ENCODE data around the gene MEMO1.
"Not testable (repeated sequence)": the region's sequence is repeated elsewhere in the genome, so short reads cannot be mapped to it uniquely, and the experiment has no call there.

DNA sequence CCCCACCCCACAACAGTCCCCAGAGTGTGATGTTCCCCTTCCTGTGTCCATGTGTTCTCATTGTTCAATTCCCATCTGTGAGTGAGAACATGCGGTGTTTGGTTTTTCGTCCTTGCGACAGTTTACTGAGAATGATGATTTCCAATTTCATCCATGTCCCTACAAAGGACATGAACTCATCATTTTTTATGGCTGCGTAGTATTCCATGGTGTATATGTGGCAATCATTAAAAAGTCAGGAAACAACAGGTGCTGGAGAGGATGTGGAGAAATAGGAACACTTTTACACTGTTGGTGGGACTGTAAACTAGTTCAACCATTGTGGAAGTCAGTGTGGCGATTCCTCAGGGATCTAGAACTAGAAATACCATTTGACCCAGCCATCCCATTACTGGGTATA lies 168.7 kb downstream of the MEMO1 start:
- TF ChIP-seq, protein P1, sequence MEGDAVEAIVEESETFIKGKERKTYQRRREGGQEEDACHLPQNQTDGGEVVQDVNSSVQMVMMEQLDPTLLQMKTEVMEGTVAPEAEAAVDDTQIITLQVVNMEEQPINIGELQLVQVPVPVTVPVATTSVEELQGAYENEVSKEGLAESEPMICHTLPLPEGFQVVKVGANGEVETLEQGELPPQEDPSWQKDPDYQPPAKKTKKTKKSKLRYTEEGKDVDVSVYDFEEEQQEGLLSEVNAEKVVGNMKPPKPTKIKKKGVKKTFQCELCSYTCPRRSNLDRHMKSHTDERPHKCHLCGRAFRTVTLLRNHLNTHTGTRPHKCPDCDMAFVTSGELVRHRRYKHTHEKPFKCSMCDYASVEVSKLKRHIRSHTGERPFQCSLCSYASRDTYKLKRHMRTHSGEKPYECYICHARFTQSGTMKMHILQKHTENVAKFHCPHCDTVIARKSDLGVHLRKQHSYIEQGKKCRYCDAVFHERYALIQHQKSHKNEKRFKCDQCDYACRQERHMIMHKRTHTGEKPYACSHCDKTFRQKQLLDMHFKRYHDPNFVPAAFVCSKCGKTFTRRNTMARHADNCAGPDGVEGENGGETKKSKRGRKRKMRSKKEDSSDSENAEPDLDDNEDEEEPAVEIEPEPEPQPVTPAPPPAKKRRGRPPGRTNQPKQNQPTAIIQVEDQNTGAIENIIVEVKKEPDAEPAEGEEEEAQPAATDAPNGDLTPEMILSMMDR (IDR thresholded peaks at IDR 0.05; ENCODE audit: low read depth, low read length, missing input control) = not testable (repeated sequence)
- TF ChIP-seq, protein P2, sequence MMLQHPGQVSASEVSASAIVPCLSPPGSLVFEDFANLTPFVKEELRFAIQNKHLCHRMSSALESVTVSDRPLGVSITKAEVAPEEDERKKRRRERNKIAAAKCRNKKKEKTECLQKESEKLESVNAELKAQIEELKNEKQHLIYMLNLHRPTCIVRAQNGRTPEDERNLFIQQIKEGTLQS (IDR thresholded peaks at IDR 0.05) = not testable (repeated sequence)
- TF ChIP-seq, protein P3, sequence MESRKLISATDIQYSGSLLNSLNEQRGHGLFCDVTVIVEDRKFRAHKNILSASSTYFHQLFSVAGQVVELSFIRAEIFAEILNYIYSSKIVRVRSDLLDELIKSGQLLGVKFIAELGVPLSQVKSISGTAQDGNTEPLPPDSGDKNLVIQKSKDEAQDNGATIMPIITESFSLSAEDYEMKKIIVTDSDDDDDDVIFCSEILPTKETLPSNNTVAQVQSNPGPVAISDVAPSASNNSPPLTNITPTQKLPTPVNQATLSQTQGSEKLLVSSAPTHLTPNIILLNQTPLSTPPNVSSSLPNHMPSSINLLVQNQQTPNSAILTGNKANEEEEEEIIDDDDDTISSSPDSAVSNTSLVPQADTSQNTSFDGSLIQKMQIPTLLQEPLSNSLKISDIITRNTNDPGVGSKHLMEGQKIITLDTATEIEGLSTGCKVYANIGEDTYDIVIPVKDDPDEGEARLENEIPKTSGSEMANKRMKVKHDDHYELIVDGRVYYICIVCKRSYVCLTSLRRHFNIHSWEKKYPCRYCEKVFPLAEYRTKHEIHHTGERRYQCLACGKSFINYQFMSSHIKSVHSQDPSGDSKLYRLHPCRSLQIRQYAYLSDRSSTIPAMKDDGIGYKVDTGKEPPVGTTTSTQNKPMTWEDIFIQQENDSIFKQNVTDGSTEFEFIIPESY (IDR thresholded peaks at IDR 0.05) = not testable (repeated sequence)
- not testable (repeated sequence) for TF ChIP-seq EGR1 (IDR thresholded peaks at IDR 0.05; ENCODE audit: low read depth in 2 of 2); RAD21 (IDR thresholded peaks at IDR 0.05); TAF1 (conservative IDR thresholded peaks at IDR 0.05); RXRA (IDR thresholded peaks at IDR 0.05); HNF4A (conservative IDR thresholded peaks at IDR 0.05); SP1 (IDR thresholded peaks at IDR 0.05); JUND (IDR thresholded peaks at IDR 0.05); YY1 (IDR thresholded peaks at IDR 0.05); GABPA (IDR thresholded peaks at IDR 0.05 in 1 of 2, conservative IDR thresholded peaks at IDR 0.05 in 1 of 2)
- TF ChIP-seq, protein P4, sequence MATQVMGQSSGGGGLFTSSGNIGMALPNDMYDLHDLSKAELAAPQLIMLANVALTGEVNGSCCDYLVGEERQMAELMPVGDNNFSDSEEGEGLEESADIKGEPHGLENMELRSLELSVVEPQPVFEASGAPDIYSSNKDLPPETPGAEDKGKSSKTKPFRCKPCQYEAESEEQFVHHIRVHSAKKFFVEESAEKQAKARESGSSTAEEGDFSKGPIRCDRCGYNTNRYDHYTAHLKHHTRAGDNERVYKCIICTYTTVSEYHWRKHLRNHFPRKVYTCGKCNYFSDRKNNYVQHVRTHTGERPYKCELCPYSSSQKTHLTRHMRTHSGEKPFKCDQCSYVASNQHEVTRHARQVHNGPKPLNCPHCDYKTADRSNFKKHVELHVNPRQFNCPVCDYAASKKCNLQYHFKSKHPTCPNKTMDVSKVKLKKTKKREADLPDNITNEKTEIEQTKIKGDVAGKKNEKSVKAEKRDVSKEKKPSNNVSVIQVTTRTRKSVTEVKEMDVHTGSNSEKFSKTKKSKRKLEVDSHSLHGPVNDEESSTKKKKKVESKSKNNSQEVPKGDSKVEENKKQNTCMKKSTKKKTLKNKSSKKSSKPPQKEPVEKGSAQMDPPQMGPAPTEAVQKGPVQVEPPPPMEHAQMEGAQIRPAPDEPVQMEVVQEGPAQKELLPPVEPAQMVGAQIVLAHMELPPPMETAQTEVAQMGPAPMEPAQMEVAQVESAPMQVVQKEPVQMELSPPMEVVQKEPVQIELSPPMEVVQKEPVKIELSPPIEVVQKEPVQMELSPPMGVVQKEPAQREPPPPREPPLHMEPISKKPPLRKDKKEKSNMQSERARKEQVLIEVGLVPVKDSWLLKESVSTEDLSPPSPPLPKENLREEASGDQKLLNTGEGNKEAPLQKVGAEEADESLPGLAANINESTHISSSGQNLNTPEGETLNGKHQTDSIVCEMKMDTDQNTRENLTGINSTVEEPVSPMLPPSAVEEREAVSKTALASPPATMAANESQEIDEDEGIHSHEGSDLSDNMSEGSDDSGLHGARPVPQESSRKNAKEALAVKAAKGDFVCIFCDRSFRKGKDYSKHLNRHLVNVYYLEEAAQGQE (IDR thresholded peaks at IDR 0.05) = not testable (repeated sequence)
- TF ChIP-seq, protein P5, sequence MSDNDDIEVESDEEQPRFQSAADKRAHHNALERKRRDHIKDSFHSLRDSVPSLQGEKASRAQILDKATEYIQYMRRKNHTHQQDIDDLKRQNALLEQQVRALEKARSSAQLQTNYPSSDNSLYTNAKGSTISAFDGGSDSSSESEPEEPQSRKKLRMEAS (IDR thresholded peaks at IDR 0.05) = not testable (repeated sequence)

Measured in liver (tissue), 3 donors.